Subcutaneous preadipocyte (primary cell): ENCODE results near the gene SPANXN5. TPM values are rescaled to one million over a fixed set of nuclear protein-coding genes. Genes with fewer than 3 reads are reported as not detected.

Experiments
- small RNA-seq: library from RNA; depleted of rRNA; stranded (forward); fragments of <200 nt; gene quantifications from one replicate; pipeline ENCODE3, GENCODE V24; 2012
- total RNA-seq: library from RNA; depleted of rRNA; stranded (reverse); fragments of >200 nt; gene quantifications from 2 replicates; pipeline ENCODE4 v1.2.3, GENCODE V29; 2012

The SPANXN5 gene
- total RNA-seq, result not detected in 2 replicates

DNA sequence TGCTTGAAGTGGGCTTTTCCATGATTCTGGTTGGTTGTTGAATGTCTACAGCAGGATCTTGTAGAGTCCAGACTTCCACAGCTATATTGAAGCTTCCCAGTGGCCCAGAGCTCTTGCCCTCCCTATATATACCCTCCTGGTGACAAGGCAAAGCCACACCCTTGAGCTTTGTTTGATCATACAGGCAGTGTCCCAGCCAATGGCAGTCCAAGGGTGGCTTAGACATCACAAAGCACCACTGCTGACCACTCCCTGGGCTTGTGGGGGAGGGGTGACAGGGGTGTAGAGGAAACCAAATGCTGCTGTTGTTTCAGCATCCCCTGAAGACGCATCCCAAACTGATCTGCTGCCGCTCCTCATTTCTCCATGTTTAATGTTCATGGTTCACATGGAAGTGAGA, at the start of gene SPANXN5:
SPANXN5 (minus strand) TSS at position 101 of the 400 bp plus-strand sequence; CDS start at position 22, 79 bp downstream.

GRCh38 chrX:52811065-52811625, 13.9 kb upstream of the SPANXN5 start, which contains the start of gene XAGE5:
TSS of gene XAGE5 (plus strand) at chrX:52811287. CDS start at chrX:52812567, 1,280 bp downstream.

DNA sequence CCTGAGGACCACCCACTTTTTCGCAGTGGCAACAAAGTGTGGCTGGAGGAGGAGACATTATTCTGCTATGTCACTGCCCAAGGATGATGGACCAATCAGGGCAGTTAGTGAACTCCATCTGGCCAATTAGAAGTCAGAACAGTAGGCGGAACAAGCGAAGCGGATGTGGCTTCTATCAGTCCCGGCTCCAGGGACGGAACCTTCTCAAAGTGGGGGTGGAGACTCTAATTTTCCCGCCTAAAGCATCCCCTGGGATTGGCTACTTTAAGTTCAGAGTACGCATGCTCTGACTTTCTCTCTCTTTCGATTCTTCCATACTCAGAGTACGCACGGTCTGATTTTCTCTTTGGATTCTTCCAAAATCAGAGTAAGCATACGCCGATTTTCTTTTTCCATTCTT, 46.3 kb downstream of the SPANXN5 start, which contains the start of gene SSX2B:
SSX2B (plus strand) TSS at position 301 of the 400 bp plus-strand sequence. CDS start 1,429 bp downstream, outside the sequence.

Small RNAs within 50 kb of the gene (small RNA-seq; reads per million reads assigned to genes)
- gene AC244505.6 (not detected), gene AC244505.7 (not detected)

Other genes with a start within 250 kb of the SPANXN5 start
- gene SSX7, start 142.5 kb downstream of the SPANXN5 start, total RNA-seq, result not detected in 2 replicates
- gene SSX2, start 90.2 kb downstream of the SPANXN5 start, total RNA-seq, result not detected in 2 replicates
- not detected in 2 replicates for gene SSX2B, start 46.2 kb downstream of the SPANXN5 start, total RNA-seq
- not detected in 2 replicates for gene XAGE5, start 13.9 kb upstream of the SPANXN5 start, total RNA-seq
- gene XAGE3, start 70.7 kb upstream of the SPANXN5 start, total RNA-seq, result not detected in 2 replicates
- gene FAM156B, start 99.9 kb upstream of the SPANXN5 start, total RNA-seq, result 8.4 and 18.0 TPM in 2 replicates
- gene FAM156A, start 161.1 kb upstream of the SPANXN5 start, total RNA-seq, result 7.0 and 13.9 TPM in 2 replicates